HEK293T (cell line): ENCODE results near the gene CCDC38.
"Not testable (repeated sequence)": the region's sequence is repeated elsewhere in the genome, so short reads cannot be mapped to it uniquely, and the experiment has no call there.

Source experiments
- ARNT ChIP-seq: fragments of 450-650 bp; IDR thresholded peaks from 2 replicates; pipeline ENCODE4 v1.6.1; 2017; ENCODE audit warnings: mild to moderate bottlenecking
- BHLHE40 ChIP-seq: fragments of 450-650 bp; IDR thresholded peaks from 2 replicates; pipeline ENCODE4 v1.6.1; 2016; ENCODE audit warnings: mild to moderate bottlenecking, moderate library complexity, borderline replicate concordance
- CTBP1 ChIP-seq: fragments of 450-650 bp; IDR thresholded peaks from 2 replicates; pipeline ENCODE4 v1.6.1; 2016; ENCODE audit warnings: borderline replicate concordance
- ELF4 ChIP-seq: fragments of 450-650 bp; IDR thresholded peaks from 2 replicates; pipeline ENCODE4 v1.6.1; 2017; ENCODE audit warnings: antibody characterized with exemption
- FOXA1 ChIP-seq: fragments of 450-650 bp; IDR thresholded peaks from 2 replicates; pipeline ENCODE4 v1.6.1; 2016; ENCODE audit warnings: mild to moderate bottlenecking
- FOXK2 ChIP-seq: fragments of 450-650 bp; IDR thresholded peaks from 2 replicates; pipeline ENCODE4 v1.6.1; 2016; ENCODE audit warnings: mild to moderate bottlenecking
- FOXM1 ChIP-seq: fragments of 450-650 bp; IDR thresholded peaks from 2 replicates; pipeline ENCODE4 v1.6.1; 2017; ENCODE audit warnings: mild to moderate bottlenecking, borderline replicate concordance
- HDGF ChIP-seq: fragments of 450-650 bp; IDR thresholded peaks from 2 replicates; pipeline ENCODE4 v1.6.1; 2017; ENCODE audit warnings: antibody characterized with exemption, borderline replicate concordance
- SP1 ChIP-seq: fragments of 450-650 bp; IDR thresholded peaks from 2 replicates; pipeline ENCODE4 v1.6.1; 2017
- SUZ12 ChIP-seq: fragments of 450-650 bp; IDR thresholded peaks from 2 replicates; pipeline ENCODE4 v1.6.1; 2016; ENCODE audit warnings: mild to moderate bottlenecking
- TARDBP ChIP-seq: fragments of 450-650 bp; IDR thresholded peaks from 2 replicates; pipeline ENCODE4 v1.6.1; 2016
- TF ChIP-seq, protein P1 (sequence below): fragments of 450-650 bp; IDR thresholded peaks from 2 replicates; pipeline ENCODE4 v1.6.1; 2016

DNA sequence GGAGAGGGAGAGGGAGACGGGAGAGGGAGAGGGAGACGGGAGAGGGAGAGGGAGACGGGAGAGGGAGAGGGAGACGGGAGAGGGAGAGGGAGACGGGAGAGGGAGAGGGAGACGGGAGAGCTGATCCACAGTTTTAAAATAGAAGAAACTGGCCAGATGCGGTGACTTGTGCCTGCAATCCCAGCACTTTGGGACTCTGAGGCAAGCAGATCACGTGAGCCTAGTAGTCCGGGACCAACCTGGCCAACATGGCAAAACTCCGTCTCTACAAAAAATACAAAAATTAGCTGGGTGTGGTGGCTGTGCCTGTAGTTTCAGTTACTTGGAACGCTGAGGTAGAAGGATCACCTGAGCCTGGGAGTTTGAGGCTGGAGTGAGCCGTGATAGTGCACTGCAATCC, 100.0 kb downstream of the CCDC38 start:
- not testable (repeated sequence) for TF ChIP-seq FOXK2, FOXM1, ELF4, SP1, BHLHE40, SUZ12, CTBP1, TARDBP, FOXA1, HDGF, ARNT
- TF ChIP-seq, protein P1, sequence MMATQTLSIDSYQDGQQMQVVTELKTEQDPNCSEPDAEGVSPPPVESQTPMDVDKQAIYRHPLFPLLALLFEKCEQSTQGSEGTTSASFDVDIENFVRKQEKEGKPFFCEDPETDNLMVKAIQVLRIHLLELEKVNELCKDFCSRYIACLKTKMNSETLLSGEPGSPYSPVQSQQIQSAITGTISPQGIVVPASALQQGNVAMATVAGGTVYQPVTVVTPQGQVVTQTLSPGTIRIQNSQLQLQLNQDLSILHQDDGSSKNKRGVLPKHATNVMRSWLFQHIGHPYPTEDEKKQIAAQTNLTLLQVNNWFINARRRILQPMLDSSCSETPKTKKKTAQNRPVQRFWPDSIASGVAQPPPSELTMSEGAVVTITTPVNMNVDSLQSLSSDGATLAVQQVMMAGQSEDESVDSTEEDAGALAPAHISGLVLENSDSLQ: not testable (repeated sequence)
